ENCODE data around the gene ARPC3. TPM values are rescaled to one million over a fixed set of nuclear protein-coding genes. Genes with fewer than 3 reads are reported as not detected.

ARPC3 gene
- total RNA-seq, 1 donor from 2014 or later = 238 TPM

- intact Hi-C loops (cut with DNase I) = no loop called here
- no peaks in the 10 kb centered on the region for H3K27me3 ChIP-seq
- TF ChIP-seq CTCF (IDR thresholded peaks at IDR 0.05) = no peak
- no peaks in the 10 kb centered on the region for H3K9me3 ChIP-seq
- H3K27ac ChIP-seq = peak within 1 kb of the TSS; percentile 88
- peaks cover 11% of the 10 kb centered on the region for H3K36me3 ChIP-seq
- H3K4me3 ChIP-seq = peak within 1 kb of the TSS; percentile 74
- peaks cover 23% of the 10 kb centered on the region for H3K4me1 ChIP-seq
- ATAC-seq (peak; percentile 99), DNase-seq (peak; percentile 95)
Measured at GRCh38 chr12:110403146-110403975, 46.8 kb downstream of the ARPC3 start, which contains the start of gene ANAPC7. Gene ANAPC7 (minus strand): TSS chr12:110403708. CDS start chr12:110403627, 81 bp downstream.

Other genes starting within 250 kb of the ARPC3 start
- gene ATP2A2, start 169.1 kb downstream of the ARPC3 start, total RNA-seq = 173 TPM
- gene ANAPC7, start 46.6 kb downstream of the ARPC3 start, total RNA-seq = 45.1 TPM
- gene GPN3, start 17.9 kb upstream of the ARPC3 start, total RNA-seq = 25.5 TPM
- 3.1 TPM for gene FAM216A, start 18.5 kb upstream of the ARPC3 start, total RNA-seq
- gene VPS29, start 51.8 kb upstream of the ARPC3 start, total RNA-seq = 99.0 TPM
- gene RAD9B, start 52.0 kb upstream of the ARPC3 start, total RNA-seq = 1.8 TPM
- 26.4 TPM for gene PPTC7, start 133.0 kb upstream of the ARPC3 start, total RNA-seq
- gene TCTN1, start 163.8 kb upstream of the ARPC3 start, total RNA-seq = 30.4 TPM
- 21.3 TPM for gene HVCN1, start 238.8 kb upstream of the ARPC3 start, total RNA-seq

Measured in upper lobe of right lung (tissue), 1 donor.